Neural cell (in vitro differentiated cells): ENCODE results near the gene TMEM175. TPM values are rescaled to one million over a fixed set of nuclear protein-coding genes. Genes with fewer than 3 reads are reported as not detected.

Source experiments
- polyA plus RNA-seq: library from polyadenylated mRNA; depleted of rRNA; stranded (reverse); fragments of >200 nt; gene quantifications from 2 replicates; pipeline ENCODE4 v1.2.3, GENCODE V29; 2014

The TMEM175 gene
- polyA plus RNA-seq, 1 donor from 2014 or later: 36.9 TPM

Other genes starting within 250 kb of the TMEM175 start
- gene SLC49A3, start 243.3 kb upstream of the TMEM175 start, polyA plus RNA-seq: not detected in 2 replicates
- gene PCGF3, start 226.6 kb upstream of the TMEM175 start, polyA plus RNA-seq: 117 and 131 TPM in 2 replicates
- gene CPLX1, start 106.3 kb upstream of the TMEM175 start, polyA plus RNA-seq: 5.1 and 7.6 TPM in 2 replicates
- gene GAK, start 144 bp upstream of the TMEM175 start, polyA plus RNA-seq: 58.8 and 66.0 TPM in 2 replicates
- 32.4 and 46.0 TPM in 2 replicates for gene DGKQ, start 41.1 kb downstream of the TMEM175 start, polyA plus RNA-seq
- gene IDUA, start 54.6 kb downstream of the TMEM175 start, polyA plus RNA-seq: 11.8 and 12.7 TPM in 2 replicates
- gene SLC26A1, start 60.9 kb downstream of the TMEM175 start, polyA plus RNA-seq: 0.12 and 1.1 TPM in 2 replicates
- gene FGFRL1, start 79.2 kb downstream of the TMEM175 start, polyA plus RNA-seq: 0.97 and 3.3 TPM in 2 replicates
- gene RNF212, start 181.1 kb downstream of the TMEM175 start, polyA plus RNA-seq: 0.30 and 1.5 TPM in 2 replicates
- 0.57 and 0.78 TPM in 2 replicates for gene SPON2, start 240.1 kb downstream of the TMEM175 start, polyA plus RNA-seq